Lower leg skin (tissue), 4 donors: ENCODE measurements around the gene CFLAR. TPM values are rescaled to one million over a fixed set of nuclear protein-coding genes. Genes with fewer than 3 reads are reported as not detected.

ENCODE experiments used
- DNase-seq, 2 donors: peaks; one replicate each; pipeline ENCODE4 v3.0.0-alpha.2; 2019; ENCODE audit warnings: low spot score in 2 of 2
- H3K4me3 ChIP-seq: fragments of 200-600 bp; sonication (generic); 2 replicates; pipeline ENCODE4 v1.5.1; 2017; ENCODE audit warnings: mild to moderate bottlenecking, low read depth; ENCODE audit not compliant: poor library complexity, severe bottlenecking
- POLR2A ChIP-seq, 2 donors: fragments of 450-650 bp; IDR thresholded peaks; one replicate each; pipeline ENCODE4 v1.6.1; 2016 to 2017; ENCODE audit warnings: antibody characterized with exemption in 2 of 2, mild to moderate bottlenecking in 1 of 2, moderate library complexity in 1 of 2
- WGBS, 2 donors: methylation state at CpG; one replicate each; pipeline ENCODE4 v1.1.5; 2018; 5-methylcytosine and 5-hydroxymethylcytosine counted together
- intact Hi-C: fragments of 100-400 bp; cut with DNase I; formaldehyde crosslinking; loops from one replicate; pipeline ENCODE4 v1.15.0; 2023; ENCODE audit warnings: low total_unique reads
- total RNA-seq, 4 donors: library from RNA; depleted of rRNA; stranded (reverse); fragments of >200 nt; gene quantifications; one replicate each; pipeline ENCODE4 v1.1.0, GENCODE V29; 2016
- TF ChIP-seq, protein P1 (sequence below), 3 donors: fragments of 450-650 bp; IDR thresholded peaks; one replicate each; pipeline ENCODE4 v1.5.1; 2016; ENCODE audit warnings: antibody characterized with exemption in 3 of 3, mild to moderate bottlenecking in 3 of 3, moderate library complexity in 2 of 3

CFLAR gene
- total RNA-seq, 4 donors from 2014 or later, result 136 to 163 (median 147) TPM

DNA sequence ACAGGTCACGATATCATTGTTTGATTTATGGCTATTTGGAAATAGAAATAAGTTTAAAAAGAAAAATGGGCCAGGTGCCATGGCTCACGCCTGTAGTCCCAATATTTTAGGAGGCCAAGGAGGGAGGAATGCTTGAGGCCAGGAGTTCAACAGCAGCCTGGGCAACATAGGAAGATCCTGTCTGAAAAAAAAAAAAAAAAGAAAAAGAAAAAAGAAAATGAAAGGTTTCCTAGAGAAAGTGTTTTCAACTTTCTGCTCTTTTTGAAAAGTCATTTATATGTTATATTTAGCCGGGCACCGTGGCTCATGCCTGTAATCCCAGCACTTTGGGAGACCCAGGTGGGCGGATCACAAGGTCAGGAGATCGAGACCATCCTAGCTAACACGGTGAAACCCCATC, 41.0 kb upstream of the CFLAR start:
- TF ChIP-seq POLR2A (IDR thresholded peaks at IDR 0.05), result no peak
- TF ChIP-seq, protein P1, sequence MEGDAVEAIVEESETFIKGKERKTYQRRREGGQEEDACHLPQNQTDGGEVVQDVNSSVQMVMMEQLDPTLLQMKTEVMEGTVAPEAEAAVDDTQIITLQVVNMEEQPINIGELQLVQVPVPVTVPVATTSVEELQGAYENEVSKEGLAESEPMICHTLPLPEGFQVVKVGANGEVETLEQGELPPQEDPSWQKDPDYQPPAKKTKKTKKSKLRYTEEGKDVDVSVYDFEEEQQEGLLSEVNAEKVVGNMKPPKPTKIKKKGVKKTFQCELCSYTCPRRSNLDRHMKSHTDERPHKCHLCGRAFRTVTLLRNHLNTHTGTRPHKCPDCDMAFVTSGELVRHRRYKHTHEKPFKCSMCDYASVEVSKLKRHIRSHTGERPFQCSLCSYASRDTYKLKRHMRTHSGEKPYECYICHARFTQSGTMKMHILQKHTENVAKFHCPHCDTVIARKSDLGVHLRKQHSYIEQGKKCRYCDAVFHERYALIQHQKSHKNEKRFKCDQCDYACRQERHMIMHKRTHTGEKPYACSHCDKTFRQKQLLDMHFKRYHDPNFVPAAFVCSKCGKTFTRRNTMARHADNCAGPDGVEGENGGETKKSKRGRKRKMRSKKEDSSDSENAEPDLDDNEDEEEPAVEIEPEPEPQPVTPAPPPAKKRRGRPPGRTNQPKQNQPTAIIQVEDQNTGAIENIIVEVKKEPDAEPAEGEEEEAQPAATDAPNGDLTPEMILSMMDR (IDR thresholded peaks at IDR 0.05), result no peak
- 81% methylated on average over 7 of the region's 7 CpGs for WGBS, 2 donors
- no peak overlapping the region for H3K4me3 ChIP-seq
- intact Hi-C loops, result no loop called here
- no peak for DNase-seq

DNA sequence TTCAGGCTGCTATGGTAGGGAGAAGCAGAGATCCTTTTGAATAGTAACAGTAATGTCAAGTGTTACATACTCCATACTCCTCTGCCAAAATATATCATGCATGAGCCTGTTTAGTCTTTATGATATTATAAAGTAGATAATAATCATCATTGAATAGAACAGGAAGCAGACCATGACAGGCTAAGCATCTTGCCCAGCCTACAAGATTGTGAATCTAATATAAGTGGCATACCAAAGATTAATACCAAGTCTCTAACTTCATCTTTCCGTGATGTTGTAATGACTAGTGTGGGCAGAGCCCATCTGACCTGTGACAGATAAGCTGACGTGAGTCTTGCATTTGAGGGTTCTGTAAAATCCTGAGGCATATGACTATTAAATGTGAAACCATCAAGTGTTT, 31.1 kb upstream of the CFLAR start:
- WGBS, 2 donors, result 70 to 73% methylated on average over 2 of the region's 2 CpGs
- no peak for TF ChIP-seq POLR2A (IDR thresholded peaks at IDR 0.05)
- TF ChIP-seq, protein P1 (IDR thresholded peaks at IDR 0.05), result no peak

DNA sequence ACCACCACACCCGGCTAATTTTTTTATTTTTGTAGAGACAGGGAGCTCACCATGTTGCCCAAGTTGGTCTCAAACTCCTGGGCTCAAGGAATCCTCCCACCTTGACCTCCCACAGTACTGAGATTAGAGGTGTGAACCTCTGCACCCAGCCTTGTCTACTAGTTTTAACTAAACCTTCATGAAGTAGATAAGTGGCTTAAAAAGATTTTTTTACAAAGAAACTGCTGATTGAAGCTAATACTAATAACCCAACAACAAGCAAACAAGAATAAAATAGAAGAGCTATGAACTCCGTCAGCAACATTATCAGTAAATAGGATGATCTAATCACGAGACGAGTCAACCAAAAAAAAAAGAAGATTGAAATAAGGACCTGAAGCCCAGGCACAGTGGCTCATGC, 25.4 kb upstream of the CFLAR start:
- H3K4me3 ChIP-seq, result no peak overlapping the region
- 91 to 95% methylated on average over 4 of the region's 4 CpGs for WGBS, 2 donors
- intact Hi-C loops, result no loop called here
- TF ChIP-seq, protein P1 (IDR thresholded peaks at IDR 0.05), result no peak
- TF ChIP-seq POLR2A (IDR thresholded peaks at IDR 0.05), result no peak
- DNase-seq, result no peak

More for the DNA sequence above, 31.1 kb upstream of the CFLAR start:
- DNase-seq, result no peak
- intact Hi-C loops, result no loop called here
- H3K4me3 ChIP-seq, result no peak overlapping the region

DNA sequence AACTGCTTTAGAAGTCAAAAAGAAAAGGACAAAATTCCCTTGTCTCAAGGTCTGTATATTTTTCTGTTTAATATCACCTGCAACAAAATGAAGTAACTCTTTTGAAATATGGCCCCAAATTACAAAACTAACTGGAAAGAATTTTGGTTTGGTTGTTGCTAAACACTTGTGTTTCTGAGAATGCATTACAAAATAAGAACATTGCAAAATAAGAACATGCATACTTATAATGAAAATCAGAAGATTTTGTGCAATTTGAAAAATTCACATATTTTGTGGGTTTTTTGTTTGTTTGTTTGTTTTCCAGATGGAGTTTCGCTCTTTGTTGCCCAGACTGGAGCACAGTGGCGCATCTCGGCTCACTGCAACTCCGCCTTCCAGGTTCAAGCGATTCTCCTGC, 22.4 kb upstream of the CFLAR start:
- no peak overlapping the region for H3K4me3 ChIP-seq
- intact Hi-C loops, result no loop called here
- no peak for DNase-seq
- TF ChIP-seq, protein P1 (IDR thresholded peaks at IDR 0.05), result no peak
- no peak for TF ChIP-seq POLR2A (IDR thresholded peaks at IDR 0.05)
- 92 to 93% methylated on average over 5 of the region's 5 CpGs for WGBS, 2 donors

DNA sequence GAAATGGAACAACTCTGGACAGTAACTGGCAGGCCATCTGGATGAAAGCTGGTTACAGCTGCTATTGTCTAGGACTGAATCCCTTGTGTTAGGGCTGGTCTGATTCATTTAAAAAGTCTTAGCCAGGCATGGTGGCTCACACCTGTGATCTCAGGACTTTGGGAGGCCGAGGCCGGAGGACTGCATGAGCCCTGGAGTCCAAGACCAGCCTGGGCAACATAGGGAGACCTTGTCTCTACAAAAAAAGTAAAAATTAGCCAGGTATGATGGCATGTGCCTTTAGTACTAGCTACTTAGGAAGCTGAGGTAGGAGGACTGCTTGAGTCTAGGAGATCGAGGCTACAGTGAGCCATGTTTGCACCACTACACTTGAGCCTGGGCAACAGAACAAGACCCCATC, 15.5 kb upstream of the CFLAR start:
- WGBS, 2 donors, result 94 to 95% methylated on average over 3 of the region's 3 CpGs
- TF ChIP-seq, protein P1 (IDR thresholded peaks at IDR 0.05), result no peak
- TF ChIP-seq POLR2A (IDR thresholded peaks at IDR 0.05), result no peak
- H3K4me3 ChIP-seq, result no peak overlapping the region
- DNase-seq, result no peak
- intact Hi-C loops, result no loop called here

DNA sequence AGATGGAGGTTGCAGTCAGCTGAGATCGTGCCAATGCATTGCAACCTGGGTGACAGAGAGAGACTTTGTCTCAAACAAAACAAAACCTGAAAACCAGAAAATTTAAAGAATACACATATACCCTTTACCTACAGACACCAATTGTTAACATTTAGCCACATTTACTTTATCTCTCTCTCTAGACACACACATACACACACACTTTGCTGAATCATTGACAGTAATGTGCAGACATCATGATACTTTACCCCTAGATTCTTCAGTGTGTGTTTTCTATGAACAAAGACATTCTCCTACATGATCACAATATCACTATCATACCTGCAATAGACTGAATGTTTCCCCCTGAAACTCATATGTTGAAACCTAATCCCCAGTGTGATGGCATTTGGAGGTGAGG, 10.2 kb upstream of the CFLAR start:
- WGBS, 2 donors, result 97 to 100% methylated on average over 1 of the region's 1 CpG
- no peak overlapping the region for H3K4me3 ChIP-seq
- no peak for DNase-seq
- intact Hi-C loops, result no loop called here
- TF ChIP-seq POLR2A (IDR thresholded peaks at IDR 0.05), result no peak
- TF ChIP-seq, protein P1 (IDR thresholded peaks at IDR 0.05), result no peak
